Activated naive CD8-positive, alpha-beta T cell treated with anti-CD3 and anti-CD28 coated beads, Interleukin-2, amount 10 ng/mL, durations not matched to agents 7 days and 5 days (primary cell): ENCODE data around the gene OSBPL6. TPM values are rescaled to one million over a fixed set of nuclear protein-coding genes. Genes with fewer than 3 reads are reported as not detected.
A peak's percentile ranks its signal among the peaks of the same experiment; 100 is the strongest.
"Not testable (repeated sequence)": the region's sequence is repeated elsewhere in the genome, so short reads cannot be mapped to it uniquely, and the experiment has no call there.

ENCODE experiments used
- ATAC-seq: fragments of 150-1000 bp; cut with Tn5 transposase; one replicate; pipeline ENCODE4 v1.10.0; 2021; ENCODE audit warnings: low read depth, moderate library complexity
- POLR2A ChIA-PET: fragments of 350-600 bp; sonication (Branson Sonifier 250); formaldehyde crosslinking; loops from one replicate; lab custom pipeline; 2021; ENCODE audit warnings: antibody characterized with exemption; lab: Charles Lee
- DNase-seq: peaks from one replicate; pipeline ENCODE4 v3.0.0; 2021
- H3K27ac Mint-ChIP-seq: one replicate; pipeline ENCODE4 v1.8.0; 2022; ENCODE audit warnings: mild to moderate bottlenecking, mixed read lengths
- H3K27me3 Mint-ChIP-seq: one replicate; pipeline ENCODE4 v1.8.0; 2022; ENCODE audit warnings: mild to moderate bottlenecking, moderate library complexity, mixed read lengths
- H3K36me3 Mint-ChIP-seq: one replicate; pipeline ENCODE4 v1.8.0; 2021; ENCODE audit warnings: mild to moderate bottlenecking, mixed read lengths
- H3K4me1 Mint-ChIP-seq: one replicate; pipeline ENCODE4 v1.8.0; 2021; ENCODE audit warnings: mixed read lengths
- H3K4me3 Mint-ChIP-seq: one replicate; pipeline ENCODE4 v1.8.0; 2022; ENCODE audit warnings: mild to moderate bottlenecking, moderate library complexity, mixed read lengths
- H3K9me3 Mint-ChIP-seq: one replicate; pipeline ENCODE4 v1.8.0; 2021; ENCODE audit warnings: mixed read lengths
- total RNA-seq, 2 experiments: library from RNA; stranded (reverse); gene quantifications; one replicate each; pipeline ENCODE4 v1.2.3, GENCODE V29; 2021

OSBPL6 gene
- total RNA-seq, 2 experiments from 2014 or later, result 0.08 to 0.20 TPM

DNA sequence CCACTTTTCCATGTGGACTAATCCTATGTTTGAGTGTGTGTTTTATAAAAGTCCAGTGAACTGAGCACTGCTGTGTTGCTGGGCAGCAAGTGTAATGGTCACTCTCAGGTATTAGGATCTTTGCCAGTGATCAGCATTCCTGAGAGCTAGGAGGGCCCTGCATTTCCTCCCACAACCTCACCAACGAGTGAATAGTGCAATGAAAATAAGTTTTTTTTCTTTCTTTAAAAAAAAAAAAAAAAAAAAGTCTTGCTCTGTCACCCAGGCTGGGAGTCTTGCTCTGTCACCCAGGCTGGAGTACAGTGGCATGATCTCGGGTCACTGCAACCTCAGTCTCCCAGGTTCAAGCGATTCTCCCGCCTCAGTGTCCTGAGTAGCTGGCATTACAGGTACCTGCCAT, 6.5 kb upstream of the OSBPL6 start:
- Mint-ChIP-seq H3K36me3 (no peaks in the 10 kb centered on the region), H3K27me3 (peaks cover 39% of the 10 kb centered on the region), H3K27ac (no peak overlapping the region), H3K4me3 (no peak overlapping the region), H3K9me3 (no peaks in the 10 kb centered on the region), H3K4me1 (peaks cover 4% of the 10 kb centered on the region)
- POLR2A ChIA-PET, result no interaction called here
- ATAC-seq, result no peak
- no peak for DNase-seq

- Mint-ChIP-seq H3K9me3 (no peaks in the 10 kb centered on the region), H3K4me1 (peaks cover 4% of the 10 kb centered on the region), H3K4me3 (no peak overlapping the region), H3K27me3 (peaks cover 42% of the 10 kb centered on the region), H3K27ac (no peak overlapping the region), H3K36me3 (no peaks in the 10 kb centered on the region)
- POLR2A ChIA-PET, result no interaction called here
- DNase-seq, result no peak
- ATAC-seq, result no peak
Measured at GRCh38 chr2:178188466-178188865, 5.8 kb upstream of the OSBPL6 start.

DNA sequence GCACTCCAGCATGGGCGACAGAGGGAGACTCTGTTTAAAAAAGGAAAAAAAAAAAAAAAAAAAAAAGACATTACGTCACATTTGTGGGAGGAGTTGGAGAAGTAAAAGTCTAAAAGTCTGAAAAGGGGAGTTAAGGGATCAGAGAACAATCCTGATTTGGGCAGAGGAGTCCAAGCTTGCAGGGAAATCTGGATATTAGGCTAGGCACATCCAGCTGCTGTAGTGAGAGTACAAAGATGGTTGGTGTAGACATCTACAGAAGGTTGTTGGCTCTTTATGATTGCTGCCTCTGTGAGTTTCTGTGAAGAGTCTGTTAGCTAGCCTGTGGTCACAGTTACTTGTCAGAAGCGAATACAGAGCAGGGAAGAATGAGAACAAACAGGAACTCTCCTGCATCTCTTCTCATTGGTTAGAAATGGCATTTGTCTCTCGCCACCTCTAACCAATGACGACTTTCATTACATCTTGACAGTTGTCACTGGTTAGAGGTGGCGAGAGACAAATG, 3.3 kb upstream of the OSBPL6 start:
- peaks cover 44% of the 10 kb centered on the region for H3K27me3 Mint-ChIP-seq
- H3K4me1 Mint-ChIP-seq, result peaks cover 9% of the 10 kb centered on the region
- no peaks in the 10 kb centered on the region for H3K36me3 Mint-ChIP-seq
- ATAC-seq (no peak), DNase-seq (no peak)
- POLR2A ChIA-PET, result interaction anchor here (0.7 kb wide), 1 partner anchor 210 kb away, joined by 8 read pairs; no protein-coding TSS in a partner anchor
- H3K4me3 Mint-ChIP-seq, result no peak overlapping the region
- H3K27ac Mint-ChIP-seq, result no peak overlapping the region
- H3K9me3 Mint-ChIP-seq, result no peaks in the 10 kb centered on the region

DNA sequence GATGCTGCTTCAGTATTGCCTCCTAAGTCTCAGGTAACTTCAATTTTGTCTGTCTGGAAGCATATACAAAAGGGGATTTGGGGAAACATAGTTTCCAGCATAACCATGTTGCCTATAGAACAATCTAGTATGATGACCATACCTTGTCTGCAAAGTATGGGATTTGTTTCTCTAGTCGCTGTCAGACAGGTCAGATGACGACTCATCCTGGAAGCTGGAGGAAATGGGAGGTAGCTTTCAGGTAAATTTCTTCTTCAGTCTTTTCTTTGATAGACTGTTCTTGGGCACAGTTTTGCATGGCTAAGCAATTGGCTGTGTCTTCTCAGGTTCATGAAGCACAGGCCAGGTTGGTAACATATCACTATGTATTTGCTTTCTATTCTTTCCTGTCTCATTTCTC, 2.8 kb upstream of the OSBPL6 start:
- Mint-ChIP-seq H3K27ac (no peak overlapping the region), H3K4me1 (peaks cover 9% of the 10 kb centered on the region), H3K9me3 (no peaks in the 10 kb centered on the region), H3K27me3 (peaks cover 46% of the 10 kb centered on the region), H3K36me3 (no peaks in the 10 kb centered on the region), H3K4me3 (no peak overlapping the region)
- DNase-seq, result no peak
- ATAC-seq, result no peak
- POLR2A ChIA-PET, result interaction anchor here (0.7 kb wide), 1 partner anchor 210 kb away, joined by 8 read pairs; no protein-coding TSS in a partner anchor

DNA sequence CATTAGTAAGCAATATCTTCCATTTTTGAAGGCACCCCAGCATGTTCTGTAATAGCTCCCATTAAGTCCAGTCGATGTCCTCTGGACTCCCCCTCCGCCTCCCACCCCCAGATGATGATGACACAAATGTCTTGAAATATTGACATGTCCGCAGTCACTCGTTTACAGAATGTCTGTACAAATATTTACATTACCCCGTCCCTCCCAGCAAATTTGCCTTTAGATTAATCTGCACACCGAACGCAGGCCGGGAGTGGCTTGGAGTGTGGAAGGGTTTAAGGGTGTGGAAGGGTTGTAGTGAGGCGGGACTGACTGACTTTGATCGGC, 853 bp upstream of the OSBPL6 start:
- H3K27ac Mint-ChIP-seq, result no peak overlapping the region
- H3K9me3 Mint-ChIP-seq, result no peaks in the 10 kb centered on the region
- POLR2A ChIA-PET, result no interaction called here

DNA sequence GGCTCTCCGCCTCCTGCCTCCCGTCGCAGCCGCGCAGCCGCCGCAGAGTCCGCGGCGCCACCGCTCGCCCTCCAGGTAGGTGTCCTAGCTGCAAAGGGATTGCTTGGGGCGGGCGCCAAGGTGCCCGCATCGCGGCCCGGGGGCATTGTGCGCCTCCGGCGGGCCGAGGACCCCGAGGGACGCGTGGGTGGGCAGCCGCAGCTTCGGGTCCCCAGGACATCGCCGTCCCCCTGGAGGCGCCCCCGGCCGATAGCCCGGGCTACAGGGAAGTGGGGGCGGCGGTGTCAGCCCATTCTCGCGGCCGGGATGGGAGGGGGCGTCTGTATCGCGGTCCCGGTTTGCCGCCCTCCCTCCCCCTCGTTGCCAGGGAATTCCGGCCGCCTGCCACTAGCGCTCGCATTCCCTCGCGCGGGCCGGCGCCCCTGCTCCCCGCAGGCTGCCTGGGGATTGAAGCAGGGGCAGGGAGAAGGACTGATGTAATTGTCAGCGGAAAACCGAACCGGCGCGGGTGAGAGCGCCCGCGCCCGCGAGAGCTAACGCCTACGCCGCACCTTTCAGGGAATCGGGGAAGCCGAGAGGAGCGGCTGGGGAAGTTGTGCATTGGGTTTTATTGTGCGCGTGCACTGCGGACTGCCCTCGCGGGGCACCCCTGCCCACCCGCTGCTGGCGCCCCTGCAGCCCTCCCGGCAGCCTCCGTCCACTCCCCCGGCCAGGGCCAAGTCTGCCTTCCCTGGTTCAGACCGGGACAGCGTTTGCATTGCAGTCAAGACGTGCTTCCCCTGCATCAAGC, 483 bp downstream of the OSBPL6 start:
- POLR2A ChIA-PET, result no interaction called here
- H3K9me3 Mint-ChIP-seq, result no peaks in the 10 kb centered on the region
- peaks cover 14% of the 10 kb centered on the region for H3K4me1 Mint-ChIP-seq
- no peak for ATAC-seq
- peak overlapping the region; percentile 70 for H3K4me3 Mint-ChIP-seq
- H3K27ac Mint-ChIP-seq, result no peak overlapping the region
- H3K27me3 Mint-ChIP-seq, result peaks cover 65% of the 10 kb centered on the region
- no peaks in the 10 kb centered on the region for H3K36me3 Mint-ChIP-seq
- DNase-seq, result peak; percentile 49

More for the DNA sequence above, 853 bp upstream of the OSBPL6 start:
- peak overlapping the region; percentile 68 for H3K4me3 Mint-ChIP-seq
- peaks cover 59% of the 10 kb centered on the region for H3K27me3 Mint-ChIP-seq
- no peak for DNase-seq
- ATAC-seq, result no peak
- H3K36me3 Mint-ChIP-seq, result no peaks in the 10 kb centered on the region
- H3K4me1 Mint-ChIP-seq, result peaks cover 14% of the 10 kb centered on the region

GRCh38 chr2:178195390-178196166, 1.3 kb downstream of the OSBPL6 start:
- ATAC-seq, result no peak
- POLR2A ChIA-PET, result no interaction called here
- H3K27ac Mint-ChIP-seq, result no peak overlapping the region
- no peaks in the 10 kb centered on the region for H3K36me3 Mint-ChIP-seq
- H3K27me3 Mint-ChIP-seq, result peaks cover 62% of the 10 kb centered on the region
- peak overlapping the region; percentile 70 for H3K4me3 Mint-ChIP-seq
- DNase-seq, result no peak
- H3K9me3 Mint-ChIP-seq, result no peaks in the 10 kb centered on the region
- peaks cover 14% of the 10 kb centered on the region for H3K4me1 Mint-ChIP-seq

- Mint-ChIP-seq H3K4me1 (peaks cover 11% of the 10 kb centered on the region), H3K4me3 (no peak overlapping the region), H3K36me3 (no peaks in the 10 kb centered on the region), H3K27ac (no peak overlapping the region), H3K9me3 (no peaks in the 10 kb centered on the region), H3K27me3 (peaks cover 48% of the 10 kb centered on the region)
- POLR2A ChIA-PET, result no interaction called here
- ATAC-seq, result no peak
- no peak for DNase-seq
Measured at GRCh38 chr2:178197791-178198190, 3.5 kb downstream of the OSBPL6 start.

DNA sequence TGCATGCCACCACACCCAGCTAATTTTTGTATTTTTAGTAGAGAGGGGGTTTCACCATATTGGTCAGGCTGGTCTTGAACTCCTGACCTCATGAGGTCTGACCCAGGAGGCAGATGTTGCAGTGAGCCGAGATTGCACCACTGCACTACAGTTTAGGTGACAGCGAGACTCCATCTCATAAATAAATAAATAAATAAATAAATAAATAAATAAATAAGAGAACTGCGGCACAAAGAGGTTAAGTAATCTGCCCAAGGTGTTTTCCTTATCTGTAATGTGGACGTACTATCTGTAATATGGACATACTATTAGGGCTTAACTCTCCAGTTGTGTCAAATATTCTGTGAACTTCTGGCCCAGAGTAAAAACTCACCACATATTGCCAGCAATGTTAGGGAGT, 4.1 kb downstream of the OSBPL6 start:
- DNase-seq, H3K36me3 Mint-ChIP-seq, ATAC-seq, H3K9me3 Mint-ChIP-seq, POLR2A ChIA-PET, H3K4me3 Mint-ChIP-seq, H3K27ac Mint-ChIP-seq: not testable (repeated sequence)
- peaks cover 14% of the 10 kb centered on the region for H3K4me1 Mint-ChIP-seq
- peaks cover 48% of the 10 kb centered on the region for H3K27me3 Mint-ChIP-seq

GRCh38 chr2:178199334-178199733, 5.0 kb downstream of the OSBPL6 start:
- Mint-ChIP-seq H3K27ac (no peak overlapping the region), H3K4me1 (peaks cover 12% of the 10 kb centered on the region), H3K36me3 (no peaks in the 10 kb centered on the region), H3K27me3 (peaks cover 50% of the 10 kb centered on the region), H3K9me3 (no peaks in the 10 kb centered on the region), H3K4me3 (no peak overlapping the region)
- DNase-seq, result no peak
- ATAC-seq, result no peak
- POLR2A ChIA-PET, result interaction anchor here (0.7 kb wide), 1 partner anchor 192 kb away, joined by 8 read pairs; no protein-coding TSS in a partner anchor

- DNase-seq (no peak), ATAC-seq (no peak)
- Mint-ChIP-seq H3K4me1 (peaks cover 10% of the 10 kb centered on the region), H3K4me3 (no peak overlapping the region), H3K36me3 (no peaks in the 10 kb centered on the region), H3K27me3 (peaks cover 54% of the 10 kb centered on the region), H3K27ac (no peak overlapping the region), H3K9me3 (no peaks in the 10 kb centered on the region)
- POLR2A ChIA-PET, result no interaction called here
Measured at GRCh38 chr2:178200331-178200730, 6.0 kb downstream of the OSBPL6 start.

- POLR2A ChIA-PET, result no interaction called here
Measured at GRCh38 chr2:178202927-178203326, 8.6 kb downstream of the OSBPL6 start.

GRCh38 chr2:178204977-178205376, 10.7 kb downstream of the OSBPL6 start:
- peaks cover 4% of the 10 kb centered on the region for H3K4me1 Mint-ChIP-seq
- no peaks in the 10 kb centered on the region for H3K9me3 Mint-ChIP-seq
- no peak overlapping the region for H3K27ac Mint-ChIP-seq
- peaks cover 47% of the 10 kb centered on the region for H3K27me3 Mint-ChIP-seq
- H3K4me3 Mint-ChIP-seq, result no peak overlapping the region
- no peak for ATAC-seq
- no peak for DNase-seq
- POLR2A ChIA-PET, result no interaction called here
- H3K36me3 Mint-ChIP-seq, result no peaks in the 10 kb centered on the region

More at GRCh38 chr2:178202927-178203326, 8.6 kb downstream of the OSBPL6 start:
- no peaks in the 10 kb centered on the region for H3K9me3 Mint-ChIP-seq
- no peak for ATAC-seq
- no peak overlapping the region for H3K27ac Mint-ChIP-seq
- no peak for DNase-seq
- H3K27me3 Mint-ChIP-seq, result peaks cover 47% of the 10 kb centered on the region
- peaks cover 5% of the 10 kb centered on the region for H3K4me1 Mint-ChIP-seq
- no peak overlapping the region for H3K4me3 Mint-ChIP-seq
- no peaks in the 10 kb centered on the region for H3K36me3 Mint-ChIP-seq
